Large intestine (tissue), 3 donors: ENCODE results near the gene BCDIN3D. TPM values are rescaled to one million over a fixed set of nuclear protein-coding genes. Genes with fewer than 3 reads are reported as not detected.

Experiments used
- DNase-seq, 2 donors: peaks; one replicate each; pipeline versions ENCODE4 v3.0.0 to v3.0.0-alpha.2; 2013
- H3K27ac ChIP-seq: one replicate; pipeline ENCODE4 v1.5.1; 2013; ENCODE audit warnings: low read length
- H3K27me3 ChIP-seq: 2 replicates; pipeline ENCODE4 v1.6.1; 2013; ENCODE audit warnings: low read length; ENCODE audit not compliant: control insufficient read depth, insufficient read depth
- H3K36me3 ChIP-seq: 2 replicates; pipeline ENCODE4 v1.6.1; 2013; ENCODE audit warnings: low read length; ENCODE audit not compliant: control insufficient read depth, insufficient read depth
- H3K4me1 ChIP-seq: one replicate; pipeline ENCODE4 v1.6.1; 2013; ENCODE audit warnings: low read length; ENCODE audit not compliant: control insufficient read depth, insufficient read depth
- H3K4me3 ChIP-seq: one replicate; pipeline ENCODE4 v1.5.1; 2013; ENCODE audit warnings: low read length
- H3K9me3 ChIP-seq: one replicate; pipeline ENCODE4 v1.6.1; 2013; ENCODE audit warnings: mild to moderate bottlenecking, low read depth, low read length, moderate library complexity; ENCODE audit not compliant: control insufficient read depth
- WGBS: methylation state at CpG from one replicate; pipeline ENCODE4 v1.1.5; 2013; ENCODE audit warnings: low lambda C conversion rate; ENCODE audit not compliant: insufficient coverage; 5-methylcytosine and 5-hydroxymethylcytosine counted together
- polyA plus RNA-seq: library from polyadenylated mRNA; unstranded; fragments of 120-200 nt; gene quantifications from one replicate; pipeline ENCODE4 v1.2.1, GENCODE V29; 2013

BCDIN3D gene
- polyA plus RNA-seq, 1 donor, result 6.1 TPM

- H3K4me1 ChIP-seq, result no peaks in the 10 kb centered on the region
- peaks cover 6% of the 10 kb centered on the region for H3K36me3 ChIP-seq
- WGBS, result no CpG with 5 or more reads among the region's 22 CpGs
Observed at GRCh38 chr12:49790741-49791555, 52.0 kb downstream of the BCDIN3D start.

DNA sequence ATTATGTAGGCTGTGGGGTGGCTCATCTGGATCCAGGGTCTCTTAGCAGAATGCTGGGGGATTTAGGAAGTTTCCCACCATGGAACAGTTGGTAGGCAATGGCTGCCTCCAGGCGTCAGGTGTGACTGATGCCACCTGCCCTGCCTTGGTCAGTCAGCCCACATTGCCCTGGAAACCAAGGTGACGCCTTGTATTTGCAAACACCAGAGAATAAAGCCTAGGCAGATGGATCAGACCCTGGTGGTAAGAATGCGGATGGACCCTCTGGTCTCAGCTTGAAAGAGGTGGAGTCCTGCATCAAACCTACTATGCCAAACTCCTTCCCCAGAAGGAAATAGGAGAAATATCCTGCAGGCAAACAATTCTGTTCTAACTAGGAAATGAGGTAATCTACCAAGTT is 52.9 kb downstream of the BCDIN3D start:
- peaks cover 4% of the 10 kb centered on the region for H3K36me3 ChIP-seq
- no peak overlapping the region for H3K4me3 ChIP-seq
- WGBS, result no CpG with 5 or more reads among the region's 3 CpGs
- no peaks in the 10 kb centered on the region for H3K27me3 ChIP-seq
- no peak for DNase-seq
- no peak overlapping the region for H3K27ac ChIP-seq
- H3K4me1 ChIP-seq, result no peaks in the 10 kb centered on the region
- no peaks in the 10 kb centered on the region for H3K9me3 ChIP-seq

More at GRCh38 chr12:49790741-49791555, 52.0 kb downstream of the BCDIN3D start:
- no peak for DNase-seq
- Histone ChIP-seq H3K4me3 (no peak overlapping the region), H3K27me3 (no peaks in the 10 kb centered on the region), H3K27ac (no peak overlapping the region), H3K9me3 (no peaks in the 10 kb centered on the region)

DNA sequence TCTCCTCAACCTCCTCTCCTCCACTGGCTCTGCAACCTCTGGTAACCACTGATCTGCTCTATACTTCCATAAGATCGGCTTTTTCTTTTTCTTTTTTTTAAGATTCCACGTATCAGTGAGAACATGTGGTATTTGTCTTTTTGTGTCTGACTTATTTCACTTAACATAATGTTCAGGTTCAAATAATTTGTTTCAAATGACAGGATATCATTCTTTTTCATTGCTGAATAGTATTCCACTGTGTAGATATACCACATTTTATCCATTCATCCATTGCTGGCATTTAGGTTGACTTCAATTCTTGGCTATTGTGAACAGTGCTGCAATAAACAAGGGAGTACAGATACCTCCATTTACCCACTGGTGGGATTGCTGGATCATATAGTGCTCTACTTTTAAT is 55.2 kb downstream of the BCDIN3D start:
- Histone ChIP-seq H3K27ac (no peak overlapping the region), H3K27me3 (peaks cover 3% of the 10 kb centered on the region), H3K4me3 (no peak overlapping the region), H3K36me3 (no peaks in the 10 kb centered on the region), H3K9me3 (no peaks in the 10 kb centered on the region), H3K4me1 (no peaks in the 10 kb centered on the region)
- DNase-seq, result no peak
- 93% methylated on average over 2 of the region's 2 CpGs for WGBS

Other genes with a start within 250 kb of the BCDIN3D start
- 0.91 TPM for gene FAM186B, start 237.5 kb downstream of the BCDIN3D start, polyA plus RNA-seq
- gene PRPF40B, start 219.5 kb downstream of the BCDIN3D start, polyA plus RNA-seq, result 19.0 TPM
- 10.2 TPM for gene FMNL3, start 135.7 kb downstream of the BCDIN3D start, polyA plus RNA-seq
- gene TMBIM6, start 101.5 kb downstream of the BCDIN3D start, polyA plus RNA-seq, result 616 TPM
- gene NCKAP5L, start 14.7 kb downstream of the BCDIN3D start, polyA plus RNA-seq, result 9.7 TPM
- gene FAIM2, start 60.8 kb upstream of the BCDIN3D start, polyA plus RNA-seq, result 8.9 TPM
- gene AQP2, start 107.6 kb upstream of the BCDIN3D start, polyA plus RNA-seq, result 0.01 TPM
- gene AQP5, start 118.8 kb upstream of the BCDIN3D start, polyA plus RNA-seq, result 0.64 TPM
- gene AQP6, start 129.8 kb upstream of the BCDIN3D start, polyA plus RNA-seq, result 0.49 TPM
- gene RACGAP1, start 182.4 kb upstream of the BCDIN3D start, polyA plus RNA-seq, result 21.8 TPM
- 4.7 TPM for gene ASIC1, start 214.5 kb upstream of the BCDIN3D start, polyA plus RNA-seq
- gene SMARCD1, start 242.2 kb upstream of the BCDIN3D start, polyA plus RNA-seq, result 63.3 TPM